H1 (cell line): ENCODE measurements around the gene MFRP. TPM values are rescaled to one million over a fixed set of nuclear protein-coding genes. Genes with fewer than 3 reads are reported as not detected.

Experiments
- CTCF ChIA-PET: fragments of 300-600 bp; sonication (Branson Sonifier 250); formaldehyde crosslinking; loops from one replicate; lab custom pipeline; 2021; ENCODE audit not compliant: partially characterized antibody; lab: Charles Lee
- POLR2A ChIA-PET: fragments of 300-600 bp; sonication (Branson Sonifier 250); formaldehyde crosslinking; loops from one replicate; lab custom pipeline; 2021; ENCODE audit warnings: inconsistent platforms; ENCODE audit not compliant: partially characterized antibody; lab: Charles Lee
- DNase-seq, 2 experiments: peaks; one replicate each; pipeline versions ENCODE4 v3.0.0 to v3.0.0-alpha.2; 2010 to 2022; ENCODE audit warnings: low spot score in 2 of 2, low read depth in 1 of 2, mixed read lengths in 1 of 2
- FAIRE-seq: peaks from 2 replicates; lab custom pipeline; 2011; peaks lifted over from hg19 to GRCh38; lab: Jason Lieb, UNC
- H2AFZ ChIP-seq: 2 replicates; pipeline ENCODE4 v1.8.1; 2012; ENCODE audit warnings: low read length, inconsistent platforms
- H2AK5ac ChIP-seq: 2 replicates; pipeline ENCODE4 v1.6.1; 2013; ENCODE audit warnings: low read depth, low read length
- H2BK120ac ChIP-seq: replicated peaks from 2 replicates; pipeline ENCODE3; 2013; ENCODE audit warnings: low read depth, low read length, inconsistent platforms
- H2BK12ac ChIP-seq: 2 replicates; pipeline ENCODE4 v1.6.1; 2013; ENCODE audit warnings: low read depth, low read length
- H2BK15ac ChIP-seq: 2 replicates; pipeline ENCODE4 v1.6.1; 2013; ENCODE audit warnings: low read length
- H2BK20ac ChIP-seq: 2 replicates; pipeline ENCODE4 v1.6.1; 2013; ENCODE audit warnings: low read length
- H2BK5ac ChIP-seq: 2 replicates; pipeline ENCODE4 v1.6.1; 2013; ENCODE audit warnings: low read depth, low read length
- H3K14ac ChIP-seq: 2 replicates; pipeline ENCODE4 v1.6.1; 2013; ENCODE audit warnings: inconsistent platforms; ENCODE audit not compliant: insufficient read length
- H3K18ac ChIP-seq: 2 replicates; pipeline ENCODE4 v1.6.1; 2013; ENCODE audit warnings: low read length; ENCODE audit errors: extremely low read depth
- H3K23ac ChIP-seq: 2 replicates; pipeline ENCODE4 v1.6.1; 2013; ENCODE audit warnings: inconsistent platforms; ENCODE audit not compliant: insufficient read length
- H3K23me2 ChIP-seq: 2 replicates; pipeline ENCODE4 v1.6.1; 2013; ENCODE audit warnings: low read depth, low read length
- H3K27ac ChIP-seq: 2 replicates; pipeline ENCODE4 v1.6.1; 2011; ENCODE audit warnings: low read depth, low read length, inconsistent platforms
- H3K27me3 ChIP-seq, 4 experiments: replicated peaks in 1 of 4; 1 replicate in 1 of 4; 2 replicates in 3 of 4; pipeline versions ENCODE4 v1.6.1 to v1.8.1; 2011 to 2013; ENCODE audit warnings: low read length in 3 of 4, mild to moderate bottlenecking in 3 of 4, inconsistent platforms in 2 of 4, mixed read lengths in 2 of 4, moderate library complexity in 1 of 4; ENCODE audit not compliant: control insufficient read depth in 3 of 4, insufficient read depth in 3 of 4; ENCODE audit errors: extremely low read depth in 1 of 4
- H3K36me3 ChIP-seq, 4 experiments: 2 replicates each; pipeline versions ENCODE4 v1.6.1 to v1.8.1; 2011 to 2013; ENCODE audit warnings: mild to moderate bottlenecking in 4 of 4, low read length in 3 of 4, moderate library complexity in 2 of 4, control low read depth in 1 of 4, inconsistent platforms in 1 of 4; ENCODE audit not compliant: insufficient read depth in 4 of 4, control insufficient read depth in 2 of 4
- H3K4ac ChIP-seq: replicated peaks from 2 replicates; pipeline ENCODE3; 2013; ENCODE audit warnings: low read length, low read depth, mixed read lengths, inconsistent platforms; ENCODE audit not compliant: insufficient read length
- H3K4me1 ChIP-seq, 4 experiments: replicated peaks in 1 of 4; 1 replicate in 1 of 4; 2 replicates in 3 of 4; pipeline versions ENCODE4 v1.6.1 to v1.8.1; 2011 to 2013; ENCODE audit warnings: low read length in 3 of 4, inconsistent platforms in 2 of 4, mixed read lengths in 1 of 4; ENCODE audit not compliant: insufficient read depth in 4 of 4, control insufficient read depth in 3 of 4
- H3K4me2 ChIP-seq, 2 experiments: 2 replicates each; pipeline versions ENCODE4 v1.6.1 to v1.8.1; 2011 to 2013; ENCODE audit warnings: low read depth in 2 of 2, low read length in 2 of 2, control low read depth in 1 of 2, inconsistent platforms in 1 of 2, mild to moderate bottlenecking in 1 of 2; ENCODE audit not compliant: insufficient read depth in 1 of 2
- H3K4me3 ChIP-seq, 4 experiments: fragments of 200-600, 300-600 bp in 1 of 4; sonication (generic), shearing (Covaris generic), sonication (Bioruptor Twin) in 1 of 4; 2 replicates each; pipeline versions ENCODE4 v1.5.1 to v1.8.1; 2011 to 2016; ENCODE audit warnings: low read length in 4 of 4, low read depth in 3 of 4, control low read depth in 2 of 4, inconsistent platforms in 2 of 4, mild to moderate bottlenecking in 2 of 4, mixed read lengths in 1 of 4, moderate library complexity in 1 of 4; ENCODE audit not compliant: insufficient read depth in 2 of 4; ENCODE audit errors: extremely low read depth in 1 of 4
- H3K56ac ChIP-seq: replicated peaks from 2 replicates; pipeline ENCODE3; 2013; ENCODE audit warnings: low read depth, mild to moderate bottlenecking, mixed read lengths, low read length, inconsistent platforms; ENCODE audit not compliant: insufficient read length
- H3K79me1 ChIP-seq: 2 replicates; pipeline ENCODE4 v1.6.1; 2013; ENCODE audit warnings: low read depth, low read length, control low read depth
- H3K79me2 ChIP-seq, 2 experiments: 2 replicates each; pipeline versions ENCODE4 v1.6.1 to v1.8.1; 2012 to 2013; ENCODE audit warnings: low read length in 2 of 2, mild to moderate bottlenecking in 2 of 2, inconsistent platforms in 1 of 2; ENCODE audit not compliant: insufficient read depth in 2 of 2, control insufficient read depth in 1 of 2
- H3K9ac ChIP-seq, 4 experiments: replicated peaks in 1 of 4; 1 replicate in 1 of 4; 2 replicates in 3 of 4; pipeline versions ENCODE4 v1.6.1 to v1.8.1; 2011 to 2013; ENCODE audit warnings: low read depth in 3 of 4, low read length in 3 of 4, control low read depth in 2 of 4, mild to moderate bottlenecking in 2 of 4, moderate library complexity in 2 of 4, inconsistent platforms in 1 of 4; ENCODE audit errors: extremely low read depth in 1 of 4
- H3K9me3 ChIP-seq, 2 experiments: 2 replicates each; pipeline versions ENCODE4 v1.6.1 to v1.8.1; 2012 to 2013; ENCODE audit warnings: mild to moderate bottlenecking in 2 of 2, moderate library complexity in 2 of 2, control low read depth in 1 of 2, inconsistent platforms in 1 of 2, low read depth in 1 of 2, low read length in 1 of 2, mixed read lengths in 1 of 2; ENCODE audit not compliant: insufficient read depth in 2 of 2
- H4K20me1 ChIP-seq, 2 experiments: replicated peaks in 1 of 2; 2 replicates each; pipeline versions ENCODE3 to v1.8.1; 2011 to 2013; ENCODE audit warnings: inconsistent platforms in 2 of 2, low read length in 2 of 2, mild to moderate bottlenecking in 1 of 2; ENCODE audit not compliant: insufficient read depth in 2 of 2, control insufficient read depth in 1 of 2
- H4K5ac ChIP-seq: 2 replicates; pipeline ENCODE4 v1.6.1; 2013; ENCODE audit warnings: low read length, low read depth, mixed read lengths, inconsistent platforms; ENCODE audit not compliant: insufficient read length
- H4K8ac ChIP-seq: 2 replicates; pipeline ENCODE4 v1.8.0; 2013; ENCODE audit warnings: mild to moderate bottlenecking, moderate library complexity, low read length, inconsistent platforms; ENCODE audit not compliant: insufficient read depth; ENCODE audit errors: extremely low read depth
- H4K91ac ChIP-seq: replicated peaks from 2 replicates; pipeline ENCODE3; 2013; ENCODE audit warnings: low read length, mixed read lengths, inconsistent platforms; ENCODE audit not compliant: insufficient read length
- CTCF ChIP-seq, 3 experiments: IDR thresholded peaks; 1 replicate in 2 of 3; 2 replicates in 1 of 3; pipeline versions ENCODE4 v1.5.1 to v1.6.1; 2011; ENCODE audit warnings: low read length in 3 of 3, mild to moderate bottlenecking in 3 of 3, inconsistent platforms in 2 of 3, low read depth in 1 of 3, moderate library complexity in 1 of 3; ENCODE audit not compliant: insufficient read depth in 1 of 3; ENCODE audit errors: control extremely low read depth in 1 of 3
- GABPA ChIP-seq: IDR thresholded peaks from 2 replicates; pipeline ENCODE4 v1.6.1; 2011; ENCODE audit warnings: mild to moderate bottlenecking, low read length, moderate library complexity, borderline replicate concordance; ENCODE audit not compliant: insufficient read depth
- KDM4A ChIP-seq: IDR thresholded peaks from one replicate; pipeline ENCODE4 v1.7.1; 2012; ENCODE audit warnings: low read depth, mild to moderate bottlenecking, moderate library complexity, low read length, inconsistent platforms; ENCODE audit not compliant: severe bottlenecking
- SAP30 ChIP-seq: fragments of 300-600 bp; sonication (generic); IDR thresholded peaks from 2 replicates; pipeline ENCODE4 v1.7.1; 2012; ENCODE audit warnings: low read length, moderate library complexity, mild to moderate bottlenecking, inconsistent platforms; ENCODE audit not compliant: insufficient read depth, insufficient replicate concordance
- SIN3A ChIP-seq, 2 experiments: IDR thresholded peaks in 1 of 2; conservative IDR thresholded peaks in 1 of 2; 2 replicates each; pipeline ENCODE4 v1.6.1; 2011 to 2012; ENCODE audit warnings: low read length in 2 of 2, improper control_type of control experiment in 1 of 2, low read depth in 1 of 2, mild to moderate bottlenecking in 1 of 2
- ZNF274 ChIP-seq: IDR thresholded peaks from 2 replicates; pipeline ENCODE4 v1.7.0; 2012; ENCODE audit warnings: low read length, borderline replicate concordance; ENCODE audit errors: extremely low read depth
- WGBS, 2 experiments: shearing (Covaris generic) in 1 of 2; methylation state at CpG; one replicate each; pipeline versions ENCODE4 v1.1.6 to v1.1.7; 2013 to 2015; ENCODE audit warnings: low lambda C conversion rate in 2 of 2, mixed read lengths in 2 of 2, inconsistent platforms in 1 of 2, low coverage in 1 of 2, missing lambda C conversion rate in 1 of 2; ENCODE audit not compliant: insufficient replicate concordance in 2 of 2, insufficient coverage in 1 of 2, insufficient read length in 1 of 2; ENCODE audit errors: extremely low coverage in 1 of 2, missing lambda C conversion rate in 1 of 2; 5-methylcytosine and 5-hydroxymethylcytosine counted together
- polyA plus RNA-seq, 7 experiments: library from polyadenylated mRNA; depleted of rRNA in 3 of 7; stranded (reverse) in 5 of 7; unstranded in 2 of 7; fragments of >200 nt in 5 of 7; fragments of 200-250 nt in 2 of 7; gene quantifications; 1 replicate in 5 of 7; 2 replicates in 1 of 7; 4 replicates in 1 of 7; pipeline versions ENCODE4 v1.2.1 to v1.2.3, GENCODE V29; 2011 to 2013; ENCODE audit warnings: missing spikeins in 2 of 7, mixed read lengths in 2 of 7
- total RNA-seq: library from RNA; stranded (reverse); fragmentation: NEBNext Ultra II Directional; extraction: Animal tissue kit (Norgen Biotek cat#: 25700); gene quantifications from 2 replicates; pipeline ENCODE4 v1.2.1, GENCODE V29; 2021

Gene MFRP
- total and polyA plus RNA-seq, 2 of the 8 experiments (the other 6 are each of a cell fraction or from before 2014, with no cell fraction given), result 0.02 TPM; not detected in 1

- H3K79me2 ChIP-seq, result no peaks in the 10 kb centered on the region
- peak within 1 kb of the TSS; percentile 97; the same call in 1 of the 2 replicates for H2AK5ac ChIP-seq
- H3K4ac ChIP-seq, result no peak within 1 kb of the TSS
- peak in 1 of 2 experiments; percentile 76 for DNase-seq
- no peaks in the 10 kb centered on the region for H3K79me1 ChIP-seq
- H3K27me3 ChIP-seq, result peaks cover 5 to 46% (median 36%) of the 10 kb centered on the region in 4 experiments
- H3K36me3 ChIP-seq, result no peaks in the 10 kb centered on the region; a peak in 1 of 8 replicates
- peak within 1 kb of the TSS; percentile 91; the same call in 1 of the 2 replicates for H2BK5ac ChIP-seq
- no peak within 1 kb of the TSS for H2AFZ ChIP-seq
- H3K4me1 ChIP-seq, result peaks cover 11 to 53% (median 48%) of the 10 kb centered on the region in 4 experiments
- H3K14ac ChIP-seq, result no peak within 1 kb of the TSS
- H3K23me2 ChIP-seq, result peaks cover 33% of the 10 kb centered on the region
- no peak within 1 kb of the TSS for H4K5ac ChIP-seq
- peak within 1 kb of the TSS; percentile 48 for H3K18ac ChIP-seq
- H4K20me1 ChIP-seq, result peaks cover 2% of the 10 kb centered on the region in 2 experiments
- H3K23ac ChIP-seq, result no peak within 1 kb of the TSS
- peak within 1 kb of the TSS; percentile 61; the same call in 1 of the 2 replicates for H2BK20ac ChIP-seq
- FAIRE-seq, result no peak
- no peak within 1 kb of the TSS for H2BK15ac ChIP-seq
- no peaks in the 10 kb centered on the region for H3K9me3 ChIP-seq
- no peak within 1 kb of the TSS for H3K56ac ChIP-seq
- 3% methylated on average over 32 of the region's 74 CpGs; no CpG with 5 or more reads in 1 of the 2 experiments for WGBS, 2 experiments
- ChIA-PET CTCF (interaction anchor here (0.5 to 16.8 kb wide), 10 partner anchors 7 to 886 kb away, joined by 3 to 415 read pairs (median 3); partner anchors contain the start of genes C1QTNF5, MFRP and RNF26), POLR2A (interaction anchor here (0.6 to 5.4 kb wide), 16 partner anchors 9 to 297 kb away, joined by 3 to 44 read pairs (median 5); partner anchors contain the start of genes C1QTNF5, HMBS, RNF26 and VPS11)
- peak within 1 kb of the TSS; percentile 20; the same call in 1 of the 2 replicates for H4K8ac ChIP-seq
- no peak within 1 kb of the TSS for H3K27ac ChIP-seq
- no peak within 1 kb of the TSS for H2BK120ac ChIP-seq
- H3K4me3 ChIP-seq, result peak within 1 kb of the TSS; percentile 55 to 77 (median 66)
- H3K4me2 ChIP-seq, result peak within 1 kb of the TSS; percentile 97
- peak within 1 kb of the TSS in 2 of 4 experiments; percentile 34 to 42; a peak in 4 of 7 replicates for H3K9ac ChIP-seq
- no peak within 1 kb of the TSS for H4K91ac ChIP-seq
- H2BK12ac ChIP-seq, result peak within 1 kb of the TSS; percentile 95; the same call in 1 of the 2 replicates
- peak; percentile 30 to 32; a peak in 1 of 4 replicates for TF ChIP-seq SIN3A (conservative IDR thresholded peaks at IDR 0.05 in 1 of 2, IDR thresholded peaks at IDR 0.05 in 1 of 2; ENCODE audit: low read depth in 1 of 2, low read length in 2 of 2)
- TF ChIP-seq CTCF (IDR thresholded peaks at IDR 0.05; ENCODE audit: control extremely low read depth in 1 of 3, insufficient read depth in 1 of 3, low read depth in 1 of 3, low read length in 3 of 3), result no peak
- TF ChIP-seq ZNF274, result no peak
- no peak for TF ChIP-seq SAP30
- TF ChIP-seq GABPA, result 0 out of 2 replicates have a peak, but pooled peaks have one; percentile 22
- no peak for TF ChIP-seq KDM4A
These were observed 29.5 kb downstream of the MFRP start, which contains the start of gene MCAM for GRCh38 chr11:119316729-119317591. TSS of gene MCAM (minus strand) at chr11:119317130. CDS start at chr11:119317101, 29 bp downstream.
